GM18505 (cell line): Measurements from ENCODE around the gene TNFRSF12A.

Experiments
- ATAC-seq: cut with Tn5 transposase; IDR thresholded peaks from one replicate; pipeline ENCODE4 v1.9.1; 2021; ENCODE audit not compliant: unreplicated experiment
- POLR2A ChIP-seq: IDR thresholded peaks from 4 replicates; pipeline ENCODE4 v1.6.1; 2011; ENCODE audit warnings: borderline replicate concordance; ENCODE audit not compliant: insufficient read depth, insufficient read length; ENCODE audit errors: extremely low read depth

TNFRSF12A gene

DNA sequence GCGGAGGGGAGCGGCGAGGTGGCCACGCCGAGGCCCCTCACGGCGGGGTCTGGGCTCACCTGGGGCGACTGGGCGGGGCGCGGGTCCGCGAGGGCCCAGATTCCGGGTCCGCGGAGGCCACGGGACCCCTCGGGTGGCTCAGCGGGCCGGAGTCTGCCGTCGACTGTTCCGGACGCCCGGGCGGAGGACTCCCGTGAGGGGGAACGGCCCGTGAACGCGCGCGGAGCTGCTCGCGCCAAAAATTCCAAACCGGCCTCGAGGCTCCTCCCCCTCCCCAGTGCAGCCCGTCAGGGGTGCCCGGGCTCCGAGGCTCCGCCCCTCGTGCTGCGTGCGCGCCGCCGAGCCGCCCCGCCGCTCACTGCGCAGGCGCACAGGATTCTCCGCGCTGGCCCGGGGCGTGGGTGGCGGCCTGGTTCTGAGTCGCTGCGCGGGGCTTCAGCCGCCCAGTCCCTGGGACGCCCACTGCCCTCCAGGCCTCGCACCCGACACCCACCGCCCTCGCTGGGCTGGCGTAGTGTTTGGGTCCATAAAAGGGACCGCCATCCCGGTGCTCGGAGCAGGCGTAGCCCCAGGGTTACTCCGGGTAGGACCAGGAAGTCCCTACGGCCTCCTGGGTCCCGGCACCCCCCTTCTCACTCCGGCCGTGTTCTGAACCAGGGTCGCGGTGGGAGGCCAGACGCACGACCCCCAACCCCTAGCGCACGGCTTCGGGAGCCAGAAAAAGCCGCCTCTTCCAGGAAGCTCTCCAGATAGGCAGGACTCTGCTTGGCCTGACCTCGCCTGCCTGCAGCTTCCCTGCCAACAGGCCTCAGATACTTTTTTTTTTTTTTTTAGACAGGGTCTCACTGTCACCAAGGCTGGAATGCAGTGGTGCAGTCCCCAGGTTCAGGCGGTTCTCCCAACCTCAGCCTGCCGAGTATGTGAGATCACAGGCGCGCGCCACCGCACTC, 39.7 kb upstream of the TNFRSF12A start, which contains the start of gene PKMYT1:
Gene PKMYT1 (minus strand): TSS at position 220 of the 950 bp plus-strand sequence. CDS start 789 bp downstream, outside the sequence.
- ATAC-seq: peak; percentile 62

DNA sequence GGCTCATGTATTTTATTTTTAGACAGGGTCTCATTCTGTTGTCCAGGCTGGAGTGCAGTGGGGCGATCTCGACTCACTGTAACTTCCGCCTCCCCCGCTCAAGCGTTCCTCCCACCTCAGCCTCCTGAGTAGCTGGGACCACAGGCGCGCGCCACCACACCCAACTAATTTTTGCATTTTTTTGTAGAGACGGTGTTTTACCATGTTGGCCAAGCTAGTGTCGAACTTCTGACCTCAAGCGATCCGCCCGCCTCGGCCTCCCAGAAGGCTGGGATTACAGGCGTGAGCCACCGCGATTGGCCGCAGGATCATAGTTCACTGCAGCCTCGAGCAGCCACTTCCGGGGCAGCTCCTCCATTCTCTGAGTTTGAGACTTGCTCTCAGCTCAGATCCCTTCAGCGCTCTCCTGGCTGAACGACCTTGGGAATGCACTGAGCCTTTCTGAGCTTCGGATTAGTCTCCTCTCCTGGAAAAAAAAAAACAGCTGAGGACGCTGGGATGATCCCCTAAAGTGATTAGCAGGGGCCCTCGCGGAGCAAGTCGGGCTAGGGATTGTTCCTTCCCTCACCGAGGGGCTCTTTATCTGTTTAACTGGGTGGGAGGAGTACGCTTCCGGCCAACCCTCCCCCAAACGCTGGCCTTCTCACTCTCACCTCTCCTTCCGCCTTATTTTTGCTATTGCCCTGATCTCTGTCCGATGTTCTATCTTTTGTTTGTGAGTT, 38.8 kb upstream of the TNFRSF12A start:
- no peak for TF ChIP-seq POLR2A
- no peak for ATAC-seq

More for the DNA sequence above, 39.7 kb upstream of the TNFRSF12A start, which contains the start of gene PKMYT1:
- TF ChIP-seq POLR2A: peak; percentile 95

DNA sequence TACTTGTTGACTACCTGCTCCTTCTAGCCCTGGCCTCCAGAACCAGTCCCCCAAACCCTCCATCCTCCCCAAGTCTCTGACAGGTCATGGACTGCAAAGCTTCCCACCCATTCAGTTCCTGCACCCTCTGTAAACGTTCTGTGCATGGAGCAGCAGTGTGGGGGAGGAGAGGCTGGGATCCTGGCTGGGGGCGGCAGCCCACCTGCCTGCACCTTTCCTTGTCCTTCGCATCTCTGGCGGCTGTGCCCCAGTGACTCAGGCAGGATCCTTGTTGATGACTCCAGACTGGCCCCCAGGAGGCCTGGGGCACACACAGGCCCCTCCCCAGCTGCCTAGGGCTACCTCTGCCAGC, 38.3 kb upstream of the TNFRSF12A start:
- no peak for ATAC-seq
- no peak for TF ChIP-seq POLR2A

DNA sequence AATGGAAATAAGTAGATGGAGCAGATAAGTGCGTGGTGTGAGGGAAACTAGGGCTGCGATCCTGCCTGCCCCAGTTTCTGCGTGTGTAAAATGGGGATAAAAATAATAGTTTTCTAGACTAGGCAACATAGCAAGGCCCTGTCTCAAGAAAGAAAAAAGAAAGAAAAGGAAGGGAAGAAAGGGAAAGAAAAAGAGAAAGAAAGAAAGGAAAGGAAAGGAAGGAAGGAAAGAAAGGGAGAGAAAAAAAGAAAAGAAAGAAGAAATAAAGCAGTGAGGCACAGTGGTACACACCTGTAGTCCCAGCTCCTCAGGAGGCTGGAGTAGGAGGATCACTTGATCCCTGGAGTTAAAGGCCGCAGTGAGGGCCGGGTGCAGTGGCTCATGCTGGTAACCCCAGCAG, 37.8 kb upstream of the TNFRSF12A start:
- no peak for TF ChIP-seq POLR2A
- ATAC-seq: no peak

DNA sequence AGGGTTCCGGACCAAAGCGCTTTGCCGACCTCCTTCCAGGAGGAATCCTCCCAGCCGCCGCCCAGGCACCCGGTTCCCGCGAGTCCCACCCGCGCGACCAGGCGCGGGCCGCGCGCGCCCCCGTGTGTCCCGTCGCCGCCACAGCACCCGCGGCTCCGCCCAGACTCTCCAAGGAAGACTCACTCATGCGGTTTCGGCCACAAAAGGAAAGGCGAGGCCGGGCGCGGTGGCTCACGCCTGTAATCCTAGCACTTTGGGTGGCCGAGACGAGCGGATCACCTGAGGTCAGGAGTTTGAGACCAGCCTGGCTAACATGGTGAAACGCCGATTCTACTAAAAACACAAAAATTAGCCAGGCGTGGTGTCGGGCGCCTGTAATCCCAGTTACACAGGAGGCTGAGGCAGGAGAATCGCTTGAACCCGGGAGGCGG, 36.4 kb upstream of the TNFRSF12A start:
- ATAC-seq: no peak

DNA sequence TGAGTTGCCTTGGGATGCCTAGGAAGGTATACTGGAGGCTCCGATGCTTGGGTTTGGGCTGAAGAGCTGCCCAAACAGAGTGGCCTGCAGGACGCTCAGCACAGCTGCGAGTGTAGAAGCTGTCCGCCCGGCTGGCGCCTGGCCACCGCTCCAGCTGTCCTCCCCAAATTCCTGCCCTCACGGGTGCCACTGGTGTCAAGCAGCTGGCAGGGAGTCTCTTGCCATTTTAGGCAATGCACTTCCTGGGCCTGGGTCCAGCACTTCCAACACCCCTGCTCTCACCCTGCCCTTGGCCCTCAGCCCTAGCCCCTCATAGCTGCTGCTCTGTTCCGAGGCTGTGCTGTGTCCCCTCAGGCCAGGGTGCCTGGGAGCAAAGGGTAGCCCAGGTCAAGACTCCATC, 34.7 kb upstream of the TNFRSF12A start:
- no peak for ATAC-seq
- no peak for TF ChIP-seq POLR2A

More for the DNA sequence above, 36.4 kb upstream of the TNFRSF12A start:
- no peak for TF ChIP-seq POLR2A

DNA sequence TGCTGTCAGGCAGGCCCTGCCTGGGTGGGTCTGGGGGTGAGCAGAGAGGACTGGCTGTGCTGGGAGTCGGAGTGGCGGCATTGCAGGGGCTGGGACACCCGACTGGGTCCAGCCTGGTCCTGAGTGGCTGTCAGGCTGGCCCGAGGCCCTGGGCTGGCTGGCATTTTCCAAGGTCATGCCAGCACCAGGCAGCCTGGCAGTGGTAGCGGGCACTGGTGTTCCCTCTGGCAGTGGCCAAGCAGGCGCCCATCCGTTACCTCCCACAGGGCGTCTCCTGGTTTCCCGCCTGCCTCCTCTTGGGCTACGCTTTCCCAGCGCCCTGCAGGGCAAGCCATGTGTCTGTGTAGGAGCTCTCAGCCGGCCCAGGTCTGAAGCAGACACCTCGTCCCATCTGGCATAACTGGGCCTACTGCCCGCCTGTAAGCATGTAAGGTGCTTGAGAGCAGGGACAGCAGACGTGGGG, 34.2 kb upstream of the TNFRSF12A start:
- no peak for TF ChIP-seq POLR2A
- ATAC-seq: no peak

DNA sequence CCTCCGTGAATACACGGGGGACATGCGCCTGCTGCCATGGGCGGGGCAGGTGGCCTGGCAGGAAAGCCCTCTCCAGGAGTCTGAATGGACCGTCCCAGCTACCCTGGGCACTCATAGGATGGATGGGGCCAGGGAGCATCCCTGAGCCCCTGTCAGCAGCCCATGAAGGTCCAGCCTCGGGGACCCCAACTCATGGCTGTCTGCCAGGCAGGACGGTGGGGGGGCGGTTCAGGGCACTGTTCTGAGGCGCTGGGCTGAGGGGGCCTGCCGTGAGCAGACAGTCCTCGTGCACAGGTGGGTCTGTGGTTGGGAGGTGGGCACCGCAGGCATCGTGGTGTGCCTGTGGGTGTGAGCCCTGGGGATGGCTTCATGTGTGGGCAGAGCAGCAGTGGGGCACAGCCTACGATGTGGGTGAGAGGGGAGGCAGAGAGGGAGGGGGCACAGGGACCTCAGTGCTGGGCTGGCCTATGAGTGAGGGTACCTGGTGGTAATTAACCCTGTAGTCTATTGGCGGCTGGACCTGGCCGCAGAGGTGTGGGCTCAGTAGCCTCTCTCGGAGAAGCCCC, 33.5 kb upstream of the TNFRSF12A start:
- no peak for ATAC-seq
- no peak for TF ChIP-seq POLR2A

DNA sequence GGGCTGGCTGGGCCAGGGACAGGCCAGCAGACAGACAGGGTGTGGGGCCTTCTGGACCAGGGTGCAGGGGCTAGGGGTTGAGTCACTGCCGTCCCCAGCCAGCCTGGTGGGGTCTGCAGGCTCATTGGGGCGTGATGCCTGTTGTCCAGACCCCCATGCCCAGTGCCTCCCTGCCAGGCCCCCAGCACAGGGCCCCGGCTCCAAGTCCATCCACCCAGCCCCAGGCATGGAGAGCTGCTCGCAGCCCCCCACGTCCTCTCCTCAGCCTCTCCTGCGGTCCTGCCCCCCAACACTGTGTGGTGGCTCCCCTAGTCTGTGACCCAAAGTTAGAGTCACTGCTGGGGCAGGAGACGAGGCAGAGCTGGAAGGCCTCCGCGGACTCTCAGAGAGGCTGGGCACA, 32.9 kb upstream of the TNFRSF12A start:
- ATAC-seq: no peak
- no peak for TF ChIP-seq POLR2A

DNA sequence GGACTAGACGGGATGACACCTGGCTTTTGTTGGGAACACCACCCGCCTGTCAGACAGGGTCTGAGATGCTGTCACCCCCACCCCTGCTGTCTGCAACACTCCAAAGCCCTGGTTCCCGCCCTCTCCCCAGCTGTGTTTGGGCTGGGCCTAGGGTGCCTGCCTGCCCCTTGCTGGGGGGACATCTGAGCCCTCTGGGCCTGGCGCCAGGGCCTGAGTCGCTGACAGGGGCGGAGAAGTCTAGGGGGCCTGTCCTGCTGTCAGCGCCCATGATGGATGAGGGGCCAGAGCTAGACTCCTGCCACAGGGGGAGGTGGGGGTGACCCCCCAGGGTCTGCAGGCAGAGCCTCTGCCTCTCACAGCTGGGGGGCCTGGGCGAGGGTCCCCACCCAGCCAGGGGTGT, 32.3 kb upstream of the TNFRSF12A start:
- TF ChIP-seq POLR2A: no peak
- ATAC-seq: no peak

DNA sequence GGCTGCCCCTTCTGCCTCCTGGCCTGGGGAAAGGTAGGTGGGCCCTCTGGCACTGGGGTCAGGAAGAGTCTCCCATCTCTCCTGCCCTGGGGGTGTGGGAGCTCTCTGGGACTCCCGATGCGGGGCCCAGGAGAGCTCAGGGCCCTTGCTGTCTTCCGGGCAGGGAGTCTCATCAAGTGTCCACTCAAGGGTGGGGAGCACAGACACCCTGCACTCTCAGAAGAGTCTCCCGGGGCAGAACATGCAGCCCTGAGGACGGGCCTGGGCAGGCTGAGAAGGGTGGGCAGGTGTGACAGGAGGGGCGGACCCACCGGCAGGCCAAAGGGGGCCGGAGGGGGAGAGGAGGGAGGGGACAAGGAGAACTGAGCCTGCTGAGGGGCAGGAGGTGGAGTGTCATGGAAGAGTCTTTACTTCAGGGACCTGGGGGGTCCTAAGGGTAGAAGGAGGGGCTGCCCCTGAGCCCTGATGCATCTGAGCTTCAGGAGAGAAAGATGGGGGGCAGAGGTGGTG, 31.5 kb upstream of the TNFRSF12A start:
- ATAC-seq: no peak
- TF ChIP-seq POLR2A: no peak

DNA sequence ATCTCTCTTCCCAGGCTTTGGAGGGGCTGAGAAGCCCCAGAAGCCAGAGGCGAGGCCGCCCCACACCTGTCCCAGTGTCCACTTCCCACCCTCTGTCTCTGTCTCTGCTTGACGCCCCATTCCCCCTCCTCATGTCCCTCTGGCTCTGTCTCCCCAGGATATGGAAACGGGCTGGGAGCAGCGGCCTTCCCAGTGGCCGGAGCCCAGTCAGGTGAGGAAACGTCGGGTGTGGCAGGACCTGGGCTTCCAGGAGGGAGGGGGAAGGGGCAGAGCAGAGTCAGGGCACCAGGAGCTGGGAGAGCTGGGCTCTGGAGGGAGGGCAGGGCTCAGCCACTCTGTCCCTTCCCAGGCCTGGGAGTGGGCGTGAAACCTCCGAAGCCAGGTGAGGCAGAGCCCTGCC, 29.3 kb upstream of the TNFRSF12A start:
- ATAC-seq: no peak
- TF ChIP-seq POLR2A: no peak
